ENCODE results near the gene CA4. TPM values are rescaled to one million over a fixed set of nuclear protein-coding genes. Genes with fewer than 3 reads are reported as not detected.

Gene CA4
- total RNA-seq, 1 donor from 2014 or later, result 12.9 TPM

- no peaks in the 10 kb centered on the region for H3K9me3 ChIP-seq (replicated peaks)
- TF ChIP-seq, protein P1, sequence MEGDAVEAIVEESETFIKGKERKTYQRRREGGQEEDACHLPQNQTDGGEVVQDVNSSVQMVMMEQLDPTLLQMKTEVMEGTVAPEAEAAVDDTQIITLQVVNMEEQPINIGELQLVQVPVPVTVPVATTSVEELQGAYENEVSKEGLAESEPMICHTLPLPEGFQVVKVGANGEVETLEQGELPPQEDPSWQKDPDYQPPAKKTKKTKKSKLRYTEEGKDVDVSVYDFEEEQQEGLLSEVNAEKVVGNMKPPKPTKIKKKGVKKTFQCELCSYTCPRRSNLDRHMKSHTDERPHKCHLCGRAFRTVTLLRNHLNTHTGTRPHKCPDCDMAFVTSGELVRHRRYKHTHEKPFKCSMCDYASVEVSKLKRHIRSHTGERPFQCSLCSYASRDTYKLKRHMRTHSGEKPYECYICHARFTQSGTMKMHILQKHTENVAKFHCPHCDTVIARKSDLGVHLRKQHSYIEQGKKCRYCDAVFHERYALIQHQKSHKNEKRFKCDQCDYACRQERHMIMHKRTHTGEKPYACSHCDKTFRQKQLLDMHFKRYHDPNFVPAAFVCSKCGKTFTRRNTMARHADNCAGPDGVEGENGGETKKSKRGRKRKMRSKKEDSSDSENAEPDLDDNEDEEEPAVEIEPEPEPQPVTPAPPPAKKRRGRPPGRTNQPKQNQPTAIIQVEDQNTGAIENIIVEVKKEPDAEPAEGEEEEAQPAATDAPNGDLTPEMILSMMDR (IDR thresholded peaks at IDR 0.05; ENCODE audit: borderline replicate concordance), result no peak
- H3K27ac ChIP-seq (replicated peaks), result no peak overlapping the region
- no peaks in the 10 kb centered on the region for H3K36me3 ChIP-seq
- H3K27me3 ChIP-seq (ENCODE audit: low read depth), result no peaks in the 10 kb centered on the region
- DNase-seq, result no peak
- intact Hi-C loops (cut with micrococcal nuclease), result no loop called here
- no peak overlapping the region for H3K4me3 ChIP-seq
- H3K4me1 ChIP-seq, result peaks cover 65% of the 10 kb centered on the region
These were observed 17.4 kb downstream of the CA4 start for GRCh38 chr17:60167065-60167741.

DNA sequence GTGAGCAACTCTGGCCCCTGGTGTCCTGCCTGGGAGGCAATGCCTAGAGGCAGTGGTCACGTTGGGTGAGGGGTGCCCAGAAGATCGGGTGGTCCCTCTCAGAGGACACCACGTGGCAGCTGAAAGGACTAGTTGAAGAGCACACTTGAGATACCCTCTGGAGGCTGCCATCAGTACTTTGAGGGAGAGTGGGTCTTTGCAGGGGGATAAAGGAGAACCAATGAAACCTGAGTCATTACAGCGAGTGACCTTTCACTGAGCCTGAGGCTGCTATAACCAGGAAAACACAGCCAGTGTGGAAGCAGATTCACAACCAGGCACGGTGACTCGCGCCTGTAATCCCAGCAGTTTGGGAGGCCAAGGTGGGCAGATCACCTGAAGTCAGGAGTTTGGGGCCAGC, 18.9 kb downstream of the CA4 start:
- no peak for DNase-seq
- Histone ChIP-seq H3K4me3 (no peak overlapping the region), H3K9me3 (replicated peaks) (no peaks in the 10 kb centered on the region), H3K27ac (replicated peaks) (peak overlapping the region; percentile 74), H3K4me1 (peaks cover 60% of the 10 kb centered on the region), H3K27me3 (ENCODE audit: low read depth) (no peaks in the 10 kb centered on the region), H3K36me3 (no peaks in the 10 kb centered on the region)
- TF ChIP-seq, protein P1 (IDR thresholded peaks at IDR 0.05; ENCODE audit: borderline replicate concordance), result no peak
- intact Hi-C loops (cut with micrococcal nuclease), result no loop called here

DNA sequence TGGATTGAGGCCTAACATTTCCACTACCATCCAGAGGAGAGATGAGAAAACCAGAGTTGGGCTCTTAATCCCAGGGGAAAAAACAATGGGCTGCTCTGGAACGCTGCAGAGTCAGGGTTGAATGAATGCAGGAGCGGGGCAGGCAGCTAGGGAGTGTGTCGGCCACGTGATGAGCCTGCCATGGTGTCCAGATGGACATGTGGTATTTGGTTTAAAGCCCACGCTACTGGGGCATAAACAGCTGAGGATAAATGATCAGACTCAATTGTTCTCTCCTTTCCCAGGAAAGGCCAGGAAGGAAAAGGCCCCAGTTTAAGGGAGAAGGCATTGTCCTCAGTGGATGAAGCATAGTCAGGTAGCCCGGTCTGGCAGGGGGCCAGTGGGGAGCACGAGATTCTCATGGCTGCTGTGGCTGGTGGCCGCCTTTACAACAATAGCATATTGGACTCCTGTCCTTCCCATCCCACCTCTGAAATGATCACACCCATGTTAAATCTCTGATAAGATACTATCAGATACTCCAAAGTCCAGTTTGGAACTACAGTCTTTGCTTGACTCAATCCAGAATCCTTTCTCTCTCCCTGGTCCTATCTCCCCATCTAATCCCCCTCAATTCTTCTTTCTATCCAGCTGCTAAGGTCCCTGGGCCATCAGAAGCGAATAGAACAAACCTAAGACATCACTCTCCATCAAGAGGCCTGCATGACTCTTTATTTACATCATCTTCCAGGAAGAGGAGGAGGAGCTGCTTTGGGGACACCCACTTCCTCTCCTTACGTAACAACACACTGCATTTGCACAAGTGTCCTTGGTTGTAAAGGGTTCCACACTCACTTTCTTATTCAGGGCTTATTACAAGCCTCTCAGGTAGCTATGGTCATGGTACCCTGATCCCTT, 20.4 kb downstream of the CA4 start:
- no peak overlapping the region for H3K4me3 ChIP-seq
- TF ChIP-seq, protein P1 (IDR thresholded peaks at IDR 0.05; ENCODE audit: borderline replicate concordance), result peak; percentile 12
- H3K27me3 ChIP-seq (ENCODE audit: low read depth), result no peaks in the 10 kb centered on the region
- no peaks in the 10 kb centered on the region for H3K36me3 ChIP-seq
- peak overlapping the region; percentile 74 for H3K27ac ChIP-seq (replicated peaks)
- no peaks in the 10 kb centered on the region for H3K9me3 ChIP-seq (replicated peaks)
- peaks cover 59% of the 10 kb centered on the region for H3K4me1 ChIP-seq
- intact Hi-C loops (cut with micrococcal nuclease), result no loop called here
- peak; percentile 67 for DNase-seq

DNA sequence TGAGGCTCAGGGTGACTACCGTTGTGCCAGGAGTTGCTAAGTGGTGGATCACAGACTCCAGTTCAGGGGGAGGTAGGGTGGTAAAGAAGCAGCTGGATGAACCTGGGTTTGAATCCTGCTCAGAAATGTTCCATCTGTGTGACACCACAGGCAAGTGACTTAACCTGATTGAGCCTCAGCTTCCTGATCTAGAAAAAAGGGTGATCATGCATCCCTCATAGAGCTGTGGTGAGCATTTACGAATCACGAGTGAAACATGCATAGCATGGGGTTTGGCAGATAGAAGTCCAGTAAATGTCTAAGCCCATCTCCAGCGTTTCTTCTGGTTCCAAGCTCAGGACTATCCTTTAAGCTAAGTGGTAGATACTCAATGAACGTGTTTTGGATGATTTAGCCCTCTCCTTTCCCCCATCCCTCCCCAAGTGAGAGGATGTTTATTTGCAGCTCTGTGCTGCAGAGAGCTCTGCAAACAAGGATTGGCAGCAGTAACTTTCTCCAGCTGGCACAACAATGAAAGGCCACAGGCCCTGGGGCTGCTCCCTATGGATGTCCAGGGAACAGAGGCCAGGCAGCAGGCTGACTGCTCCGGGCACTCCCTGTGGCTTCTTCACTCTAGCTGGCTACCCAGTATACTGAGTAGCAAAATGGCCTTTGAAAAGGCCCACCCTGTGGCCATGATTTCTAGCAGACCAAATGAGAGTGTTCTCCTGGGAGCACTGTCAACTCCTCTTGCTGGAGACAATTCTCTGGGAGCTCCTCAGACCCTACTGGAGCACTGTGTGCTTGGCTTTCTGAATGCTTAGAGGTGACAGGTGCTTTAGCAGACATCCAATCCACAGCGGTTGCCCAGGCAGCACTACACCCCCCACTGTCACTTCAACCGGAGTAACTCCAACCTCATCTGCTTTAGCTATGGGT, 21.3 kb downstream of the CA4 start:
- H3K27ac ChIP-seq (replicated peaks), result peak overlapping the region; percentile 74
- no peaks in the 10 kb centered on the region for H3K9me3 ChIP-seq (replicated peaks)
- no peaks in the 10 kb centered on the region for H3K27me3 ChIP-seq (ENCODE audit: low read depth)
- TF ChIP-seq, protein P1 (IDR thresholded peaks at IDR 0.05; ENCODE audit: borderline replicate concordance), result no peak
- no peak overlapping the region for H3K4me3 ChIP-seq
- peaks cover 56% of the 10 kb centered on the region for H3K4me1 ChIP-seq
- intact Hi-C loops (cut with micrococcal nuclease), result no loop called here
- H3K36me3 ChIP-seq, result peaks cover 2% of the 10 kb centered on the region
- DNase-seq, result no peak

DNA sequence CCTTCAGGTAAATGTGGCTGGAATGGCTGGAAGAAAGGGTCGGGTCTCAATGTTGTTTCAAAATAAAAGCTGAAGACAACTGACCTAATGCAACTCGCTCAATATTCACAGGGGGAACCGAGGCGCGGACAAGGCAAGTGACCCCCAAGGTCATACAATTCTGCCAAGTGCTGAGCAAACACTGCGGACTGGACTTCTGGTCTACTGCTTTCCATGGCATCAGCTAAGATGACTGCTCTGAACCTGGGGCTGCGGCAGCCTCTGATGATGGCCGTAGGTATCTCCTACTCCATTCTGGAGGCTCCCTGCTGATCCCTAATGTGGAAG, 21.9 kb downstream of the CA4 start:
- peaks cover 6% of the 10 kb centered on the region for H3K36me3 ChIP-seq
- intact Hi-C loops (cut with micrococcal nuclease), result no loop called here
- H3K27ac ChIP-seq (replicated peaks), result no peak overlapping the region
- no peaks in the 10 kb centered on the region for H3K27me3 ChIP-seq (ENCODE audit: low read depth)
- H3K4me3 ChIP-seq, result no peak overlapping the region
- TF ChIP-seq, protein P1 (IDR thresholded peaks at IDR 0.05; ENCODE audit: borderline replicate concordance), result no peak
- H3K9me3 ChIP-seq (replicated peaks), result no peaks in the 10 kb centered on the region
- DNase-seq, result no peak
- H3K4me1 ChIP-seq, result peaks cover 56% of the 10 kb centered on the region
